ENCODE data around the gene VAPA.

The VAPA gene, protein sequence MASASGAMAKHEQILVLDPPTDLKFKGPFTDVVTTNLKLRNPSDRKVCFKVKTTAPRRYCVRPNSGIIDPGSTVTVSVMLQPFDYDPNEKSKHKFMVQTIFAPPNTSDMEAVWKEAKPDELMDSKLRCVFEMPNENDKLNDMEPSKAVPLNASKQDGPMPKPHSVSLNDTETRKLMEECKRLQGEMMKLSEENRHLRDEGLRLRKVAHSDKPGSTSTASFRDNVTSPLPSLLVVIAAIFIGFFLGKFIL

DNA sequence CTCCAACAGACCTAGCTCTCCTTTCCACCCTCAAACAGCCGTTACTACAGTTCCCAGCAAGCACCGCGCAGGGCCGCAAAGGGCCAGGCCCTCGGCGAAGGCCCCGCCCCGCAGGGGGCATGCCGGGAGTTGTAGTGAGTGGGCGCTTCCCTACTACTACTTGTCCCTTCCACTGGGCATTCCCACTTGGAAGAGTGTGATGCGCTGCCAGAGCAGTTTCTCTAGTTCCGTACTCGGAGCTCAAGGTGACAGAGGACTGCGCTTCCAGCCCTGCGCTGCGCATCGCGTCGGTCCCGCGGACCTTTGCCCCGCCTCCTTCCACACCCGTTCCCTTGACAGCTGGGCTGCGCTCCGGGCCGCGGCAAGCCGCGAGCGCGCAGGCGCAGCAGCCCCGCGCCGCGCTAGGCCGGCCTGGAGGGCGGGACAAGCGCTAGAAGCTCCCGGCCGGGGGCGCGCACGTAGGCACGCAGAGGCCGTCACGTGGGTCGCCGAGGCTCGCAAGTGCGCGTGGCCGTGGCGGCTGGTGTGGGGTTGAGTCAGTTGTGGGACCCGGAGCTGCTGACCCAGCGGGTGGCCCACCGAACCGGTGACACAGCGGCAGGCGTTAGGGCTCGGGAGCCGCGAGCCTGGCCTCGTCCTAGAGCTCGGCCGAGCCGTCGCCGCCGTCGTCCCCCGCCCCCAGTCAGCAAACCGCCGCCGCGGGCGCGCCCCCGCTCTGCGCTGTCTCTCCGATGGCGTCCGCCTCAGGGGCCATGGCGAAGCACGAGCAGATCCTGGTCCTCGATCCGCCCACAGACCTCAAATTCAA, at the start of gene VAPA:
VAPA (plus strand) TSS at position 491 of the 808 bp plus-strand sequence; CDS start at position 732, 241 bp downstream.
- peak within 1 kb of the TSS; percentile 93 for H3K4me3 ChIP-seq (ENCODE audit: low read depth, low read length)
- TF ChIP-seq, protein P1, sequence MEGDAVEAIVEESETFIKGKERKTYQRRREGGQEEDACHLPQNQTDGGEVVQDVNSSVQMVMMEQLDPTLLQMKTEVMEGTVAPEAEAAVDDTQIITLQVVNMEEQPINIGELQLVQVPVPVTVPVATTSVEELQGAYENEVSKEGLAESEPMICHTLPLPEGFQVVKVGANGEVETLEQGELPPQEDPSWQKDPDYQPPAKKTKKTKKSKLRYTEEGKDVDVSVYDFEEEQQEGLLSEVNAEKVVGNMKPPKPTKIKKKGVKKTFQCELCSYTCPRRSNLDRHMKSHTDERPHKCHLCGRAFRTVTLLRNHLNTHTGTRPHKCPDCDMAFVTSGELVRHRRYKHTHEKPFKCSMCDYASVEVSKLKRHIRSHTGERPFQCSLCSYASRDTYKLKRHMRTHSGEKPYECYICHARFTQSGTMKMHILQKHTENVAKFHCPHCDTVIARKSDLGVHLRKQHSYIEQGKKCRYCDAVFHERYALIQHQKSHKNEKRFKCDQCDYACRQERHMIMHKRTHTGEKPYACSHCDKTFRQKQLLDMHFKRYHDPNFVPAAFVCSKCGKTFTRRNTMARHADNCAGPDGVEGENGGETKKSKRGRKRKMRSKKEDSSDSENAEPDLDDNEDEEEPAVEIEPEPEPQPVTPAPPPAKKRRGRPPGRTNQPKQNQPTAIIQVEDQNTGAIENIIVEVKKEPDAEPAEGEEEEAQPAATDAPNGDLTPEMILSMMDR (IDR thresholded peaks at IDR 0.05; ENCODE audit: borderline replicate concordance, insufficient read depth, low read depth, low read length) = no peak

DNA sequence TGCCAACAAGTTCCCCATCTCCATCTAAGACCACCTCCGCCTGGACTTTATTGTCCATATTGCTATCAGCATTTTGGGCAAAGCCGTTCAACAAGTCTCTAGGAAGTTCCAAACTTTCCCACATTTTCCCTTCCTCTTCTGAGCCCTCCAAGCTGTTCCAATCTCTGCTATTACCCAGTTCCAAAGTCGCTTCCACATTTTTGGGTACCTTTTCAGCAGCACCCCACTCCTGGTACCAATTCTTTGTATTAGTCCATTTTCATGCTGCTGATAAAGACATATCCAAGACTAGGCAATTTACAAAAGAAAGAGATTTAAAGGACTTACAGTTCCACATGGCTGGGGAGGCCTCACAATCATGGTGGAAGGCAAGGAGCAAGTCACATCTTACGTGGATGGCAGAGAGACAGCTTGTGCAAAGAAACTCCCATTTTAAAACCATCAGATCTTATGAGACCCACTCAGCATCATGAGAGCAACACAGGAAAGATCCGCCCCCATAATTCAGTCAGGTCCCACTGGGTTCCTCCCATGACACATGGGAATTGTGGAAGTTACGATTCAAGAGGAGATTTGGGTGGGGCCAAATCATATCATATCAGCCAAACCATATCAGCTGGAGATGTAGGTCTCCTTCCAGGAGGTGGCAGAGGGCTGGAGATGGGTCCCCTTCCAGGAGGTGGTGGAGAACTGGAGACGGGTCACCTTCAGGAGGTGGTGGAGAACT, 47.9 kb upstream of the VAPA start:
- H3K4me3 ChIP-seq (ENCODE audit: low read depth, low read length) = no peak overlapping the region
- TF ChIP-seq, protein P1 (IDR thresholded peaks at IDR 0.05; ENCODE audit: borderline replicate concordance, insufficient read depth, low read depth, low read length) = no peak

DNA sequence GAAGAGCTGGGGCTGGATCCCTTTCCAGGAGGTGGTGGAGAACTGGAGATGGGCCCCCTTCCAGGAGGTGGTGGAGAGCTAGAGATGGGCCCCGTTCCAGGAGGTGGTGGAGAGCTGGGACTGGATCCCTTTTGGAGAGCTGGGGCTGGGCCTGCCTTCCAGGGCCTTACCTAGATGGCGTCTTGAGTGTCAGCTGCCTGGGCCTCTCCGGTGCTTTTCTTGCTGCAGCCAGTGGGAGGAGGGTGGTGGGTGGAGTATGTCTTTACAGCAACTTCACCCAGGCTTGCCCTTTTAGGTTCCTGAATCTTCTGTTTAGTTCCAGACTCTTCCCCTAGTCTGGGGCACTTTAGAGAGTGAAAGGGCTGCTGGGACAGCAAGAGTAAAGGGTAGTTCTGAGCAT, 47.2 kb upstream of the VAPA start:
- no peak overlapping the region for H3K4me3 ChIP-seq (ENCODE audit: low read depth, low read length)
- TF ChIP-seq, protein P1 (IDR thresholded peaks at IDR 0.05; ENCODE audit: borderline replicate concordance, insufficient read depth, low read depth, low read length) = no peak

DNA sequence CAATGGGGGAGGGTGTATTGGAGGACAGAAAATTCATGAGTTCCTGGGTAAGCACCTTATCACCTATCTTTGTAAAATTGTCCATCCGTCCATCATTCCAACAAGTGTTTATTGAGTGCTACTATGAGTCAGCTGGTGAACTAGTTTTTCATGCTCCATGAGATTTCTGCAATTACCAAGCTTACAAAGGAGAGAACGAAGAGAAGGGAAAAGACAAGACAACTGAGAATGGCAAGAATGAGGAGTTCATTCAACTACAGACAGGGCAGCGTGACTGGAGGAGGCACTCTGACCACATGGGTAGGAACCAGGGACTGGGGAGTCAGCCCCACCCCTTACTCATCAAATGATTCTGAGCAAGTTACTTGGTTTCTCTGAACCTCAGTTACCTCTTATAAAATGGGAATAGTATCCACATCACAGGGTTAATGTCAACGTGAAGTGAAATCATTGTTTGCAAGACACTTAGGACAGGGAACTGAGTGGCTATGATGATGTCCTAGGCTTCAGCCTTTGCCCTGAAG, 46.7 kb upstream of the VAPA start:
- no peak overlapping the region for H3K4me3 ChIP-seq (ENCODE audit: low read depth, low read length)
- TF ChIP-seq, protein P1 (IDR thresholded peaks at IDR 0.05; ENCODE audit: borderline replicate concordance, insufficient read depth, low read depth, low read length) = no peak

DNA sequence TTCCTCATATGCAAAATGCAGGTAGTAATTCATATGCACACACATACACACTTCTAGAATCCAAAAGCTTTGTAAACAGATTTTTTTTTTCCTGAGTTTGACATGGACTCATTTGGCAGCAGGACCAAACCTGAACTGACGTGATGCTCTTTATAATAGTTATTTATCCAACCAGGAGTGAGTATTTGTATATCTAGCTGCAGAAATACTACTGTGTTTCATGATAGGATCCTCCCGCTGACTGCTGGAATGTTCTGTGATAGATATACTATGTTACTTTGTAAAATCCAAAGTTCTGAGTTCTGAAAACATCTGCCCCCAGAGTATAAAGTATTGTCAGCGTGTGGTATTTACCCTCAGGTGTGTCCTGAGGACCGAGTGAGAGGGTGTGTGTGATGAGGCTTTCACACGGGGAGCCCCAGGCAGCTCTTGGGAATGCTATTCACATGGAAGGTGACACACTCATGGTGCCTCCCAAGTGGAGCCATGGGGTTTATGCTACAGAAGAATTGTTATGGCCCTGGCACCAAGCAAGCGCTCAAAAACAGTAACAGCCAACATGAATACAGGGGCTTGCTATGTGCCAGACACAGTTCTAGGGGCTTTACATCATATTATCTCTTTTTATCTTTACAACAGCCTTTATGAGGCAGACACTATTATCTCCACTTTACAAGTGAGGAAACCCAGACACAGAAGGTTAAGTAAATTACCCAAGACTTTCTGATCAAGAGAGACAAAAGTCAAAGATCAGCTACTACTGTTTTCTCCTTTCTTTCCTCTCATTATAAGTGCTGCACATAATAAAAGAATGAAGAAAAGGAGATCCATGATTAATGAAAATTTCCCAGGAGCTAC, 44.7 kb upstream of the VAPA start:
- TF ChIP-seq, protein P1 (IDR thresholded peaks at IDR 0.05; ENCODE audit: borderline replicate concordance, insufficient read depth, low read depth, low read length) = no peak
- H3K4me3 ChIP-seq (ENCODE audit: low read depth, low read length) = no peak overlapping the region

DNA sequence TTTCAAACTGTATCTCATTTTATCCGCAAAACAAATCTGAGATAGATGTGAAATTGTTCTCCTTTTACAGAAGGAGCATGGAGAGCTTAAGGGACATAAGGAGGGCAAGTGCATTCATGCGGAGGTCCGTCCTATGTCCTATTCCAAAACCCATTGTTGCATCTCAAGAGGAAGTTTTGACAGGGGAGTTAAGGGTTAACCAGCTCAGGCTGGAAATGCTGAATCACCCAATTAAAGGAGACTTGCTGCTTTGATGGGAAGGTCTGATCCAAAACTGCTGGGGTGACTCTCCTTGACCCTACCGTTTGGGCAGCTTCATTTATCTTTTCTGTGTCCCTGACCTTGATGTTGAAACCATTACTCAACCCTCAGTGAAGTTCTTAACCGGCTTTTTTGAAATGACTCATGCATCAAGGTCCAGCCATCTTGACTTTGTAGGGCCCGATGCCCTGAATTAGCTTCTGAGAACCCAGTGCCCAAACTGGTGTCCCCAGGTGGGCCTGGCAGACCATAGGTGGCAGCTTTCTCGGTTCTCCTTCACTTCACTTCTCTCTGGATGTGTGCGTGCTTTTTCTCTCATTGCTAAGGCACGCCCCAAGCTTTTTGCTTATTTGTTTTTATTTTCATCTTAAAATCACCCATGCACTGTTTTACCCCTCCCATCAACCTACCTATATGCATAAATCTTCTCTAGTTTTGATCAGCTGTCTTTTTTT, 43.9 kb upstream of the VAPA start:
- TF ChIP-seq, protein P1 (IDR thresholded peaks at IDR 0.05; ENCODE audit: borderline replicate concordance, insufficient read depth, low read depth, low read length) = no peak
- no peak overlapping the region for H3K4me3 ChIP-seq (ENCODE audit: low read depth, low read length)
